Amniotic stem cell (primary cell): ENCODE data around the gene CELF5.
"Not testable (repeated sequence)": the region's sequence is repeated elsewhere in the genome, so short reads cannot be mapped to it uniquely, and the experiment has no call there.

Experiments
- DNase-seq: peaks from one replicate; lab custom pipeline; 2025; lab: John Stamatoyannopoulos, UW

Gene CELF5

GRCh38 chr19:3190470-3190770 lies 34.0 kb upstream of the CELF5 start:
- DNase-seq = no peak

DNA sequence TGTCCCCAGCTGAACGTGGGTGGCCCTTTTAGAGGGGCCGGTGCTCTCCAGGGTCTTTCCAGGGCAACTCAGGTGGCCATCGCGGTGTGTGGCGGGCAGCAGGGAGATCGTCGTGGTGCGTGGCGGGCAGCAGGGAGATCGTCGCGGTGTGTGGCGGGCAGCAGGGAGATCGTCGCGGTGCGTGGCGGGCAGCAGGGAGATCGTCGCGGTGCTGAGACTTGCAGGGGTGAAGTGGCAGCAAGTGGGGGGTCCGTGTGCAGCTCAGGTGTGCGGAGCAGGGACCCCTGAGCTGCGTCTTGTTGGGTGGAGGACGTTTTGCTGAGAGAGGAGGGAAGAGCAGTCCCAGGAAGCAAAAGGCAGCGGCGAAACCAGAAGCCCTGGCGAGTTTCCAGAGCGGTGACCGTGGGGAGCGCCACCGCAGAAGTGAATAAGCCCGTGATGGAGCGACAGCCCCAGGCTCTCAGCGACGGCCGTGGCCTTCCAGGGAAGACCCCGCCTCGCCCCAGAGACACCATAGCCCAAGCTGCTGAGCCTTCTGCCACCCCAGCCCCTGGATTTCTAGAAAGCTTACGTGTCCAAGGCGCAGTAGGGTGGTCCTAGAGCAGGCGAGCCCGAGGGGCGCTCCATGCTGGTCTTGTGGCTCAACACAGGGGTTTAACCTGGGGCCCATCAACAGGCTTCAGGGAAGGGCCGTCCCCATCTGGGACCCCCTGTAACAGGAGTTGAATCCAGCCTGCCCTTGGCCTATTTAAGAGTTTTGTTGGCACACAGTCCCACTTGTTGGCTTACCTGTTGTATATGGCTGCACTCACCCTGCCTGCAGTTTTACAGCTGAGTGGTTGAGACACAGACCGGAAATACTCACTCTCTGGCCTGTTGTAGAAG lies 33.3 kb upstream of the CELF5 start:
- DNase-seq = no peak

GRCh38 chr19:3191806-3192104 lies 32.7 kb upstream of the CELF5 start:
- DNase-seq = not testable (repeated sequence)

GRCh38 chr19:3192228-3192635 lies 32.2 kb upstream of the CELF5 start:
- no peak for DNase-seq

GRCh38 chr19:3192684-3193083 lies 31.8 kb upstream of the CELF5 start:
- no peak for DNase-seq

DNA sequence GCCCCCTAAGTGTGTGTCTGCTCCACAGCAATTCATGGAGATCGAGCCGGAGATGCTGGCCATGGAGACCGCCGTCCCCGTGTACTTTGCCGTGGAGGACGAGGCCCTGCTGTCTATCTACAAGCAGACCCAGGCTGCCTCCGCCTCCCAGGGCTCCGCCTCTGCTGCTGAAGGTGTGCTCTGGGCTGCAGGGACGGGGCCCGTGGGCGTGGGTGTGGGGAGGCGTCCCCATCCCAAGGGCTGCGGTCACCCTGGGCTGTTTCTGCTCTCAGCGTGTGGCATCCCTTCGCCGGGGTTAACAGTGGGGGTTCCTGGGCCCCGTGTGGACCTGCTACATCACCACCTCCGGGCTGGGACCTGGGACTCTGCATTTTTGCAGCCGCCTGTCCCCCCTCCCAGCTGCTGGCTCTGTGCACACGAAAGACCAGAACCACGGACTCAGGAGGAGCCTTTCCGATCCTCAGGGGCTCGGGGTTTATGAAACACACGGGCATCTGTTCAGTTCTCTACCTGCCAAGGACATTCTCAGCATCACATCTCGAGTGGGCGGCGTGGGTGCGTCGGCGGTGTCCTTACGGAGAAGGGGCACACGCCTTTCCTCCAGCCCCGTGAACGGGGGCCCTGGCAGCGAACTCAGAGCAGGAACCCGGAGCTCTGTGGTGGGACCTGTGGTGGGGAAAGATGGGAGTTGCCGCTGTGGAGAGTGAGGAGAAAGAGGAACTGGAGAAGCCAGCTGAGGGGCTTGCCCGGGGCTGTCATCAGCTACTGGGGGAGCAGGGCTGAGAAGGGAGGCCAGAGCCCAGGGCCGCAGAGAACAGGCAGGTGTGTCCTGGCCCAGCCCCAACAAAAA lies 31.0 kb upstream of the CELF5 start:
- no peak for DNase-seq

DNA sequence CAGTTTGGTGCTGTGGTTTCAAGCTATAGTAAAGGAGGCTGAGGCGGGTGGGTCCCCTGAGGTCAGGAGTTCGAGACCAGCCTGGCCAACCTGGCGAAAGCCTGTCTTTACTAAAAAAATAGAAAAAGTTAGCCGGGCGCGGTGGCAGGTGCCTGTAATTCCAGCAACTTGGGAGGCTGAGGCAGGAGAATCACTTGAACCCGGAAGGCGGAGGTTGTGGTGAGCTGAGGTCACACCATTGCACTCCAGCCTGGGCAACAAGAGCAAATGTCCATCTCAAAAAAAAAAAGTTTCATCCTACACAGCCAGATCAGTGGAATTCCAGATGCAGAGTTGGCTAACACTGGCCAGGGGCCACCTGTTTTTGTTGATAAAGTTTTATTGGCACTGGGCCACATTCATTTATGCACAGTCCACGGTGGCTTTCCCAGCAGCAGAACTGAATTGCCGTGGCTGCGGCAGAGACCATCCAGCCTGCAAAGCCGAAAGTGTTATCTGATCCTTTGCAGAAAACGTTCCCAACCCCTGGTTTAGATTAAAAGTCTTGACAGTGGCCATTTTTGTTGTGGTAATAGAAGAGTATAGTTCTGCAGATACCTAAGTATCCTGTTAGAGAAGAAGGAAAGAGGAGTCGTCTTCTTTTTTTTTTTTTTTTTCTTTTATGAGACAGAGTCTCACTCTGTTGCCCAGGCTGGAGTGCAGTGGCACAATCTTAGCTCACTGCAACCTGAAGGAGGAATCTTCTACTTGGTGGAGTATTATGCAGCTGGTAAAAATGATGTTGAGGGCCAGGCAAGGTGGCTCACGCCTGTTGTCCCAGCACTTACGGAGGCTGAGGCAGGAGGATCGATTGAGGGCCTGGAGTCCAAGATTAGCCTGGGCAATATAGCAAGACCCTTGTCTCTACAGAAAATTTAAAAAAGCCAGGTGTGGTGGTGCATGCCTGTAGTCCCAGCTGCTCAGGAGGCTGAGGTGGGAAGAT lies 30.1 kb upstream of the CELF5 start:
- no peak for DNase-seq

GRCh38 chr19:3196064-3196932 lies 28.2 kb upstream of the CELF5 start:
- DNase-seq = no peak

- DNase-seq = no peak
These were observed 27.6 kb upstream of the CELF5 start for GRCh38 chr19:3196933-3197205.

DNA sequence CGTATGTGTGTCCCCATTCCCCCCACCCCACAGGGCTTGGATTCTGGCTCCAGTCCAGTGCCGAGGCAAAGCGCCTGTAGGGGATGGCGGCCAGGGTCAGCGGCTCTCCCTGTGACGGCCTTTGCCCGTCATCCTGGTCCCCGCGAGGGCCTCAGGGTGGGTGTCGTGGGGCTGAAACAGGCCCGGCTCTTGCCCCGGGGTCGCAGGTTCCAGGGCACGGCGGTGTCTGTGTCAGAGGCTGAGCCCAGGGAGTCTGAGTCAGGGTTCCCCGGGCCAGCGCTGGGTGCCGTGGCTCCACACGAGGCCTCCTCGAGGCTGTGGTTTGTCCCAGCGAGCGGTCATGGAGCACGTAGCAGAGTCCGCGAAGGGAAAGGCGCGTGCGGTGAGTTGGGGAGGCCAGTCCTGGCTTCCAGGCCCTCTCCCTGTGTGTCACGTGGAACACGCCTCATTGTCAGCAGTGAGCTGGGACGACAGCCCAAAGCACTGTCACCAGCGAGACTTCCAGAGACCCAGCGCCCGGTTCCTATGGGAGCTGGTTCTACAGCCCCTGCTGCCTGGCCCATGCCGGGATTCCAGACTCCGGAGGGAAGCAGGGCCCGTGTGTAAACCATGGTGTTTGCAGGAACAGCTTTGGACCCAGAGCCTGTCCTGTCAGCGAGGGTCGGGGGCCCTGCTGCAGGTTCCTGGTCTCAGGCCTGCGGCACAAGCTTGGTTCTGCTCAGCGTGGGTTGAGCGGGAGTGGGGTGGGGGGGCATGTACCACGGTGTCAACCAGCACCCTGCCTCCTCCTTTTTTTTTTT lies 25.4 kb upstream of the CELF5 start:
- DNase-seq = no peak

GRCh38 chr19:3201072-3201700 lies 23.3 kb upstream of the CELF5 start:
- DNase-seq = no peak

- DNase-seq = no peak
These were observed 22.6 kb upstream of the CELF5 start for GRCh38 chr19:3201911-3202310.

- no peak for DNase-seq
These were observed 22.1 kb upstream of the CELF5 start for GRCh38 chr19:3202346-3202745.

DNA sequence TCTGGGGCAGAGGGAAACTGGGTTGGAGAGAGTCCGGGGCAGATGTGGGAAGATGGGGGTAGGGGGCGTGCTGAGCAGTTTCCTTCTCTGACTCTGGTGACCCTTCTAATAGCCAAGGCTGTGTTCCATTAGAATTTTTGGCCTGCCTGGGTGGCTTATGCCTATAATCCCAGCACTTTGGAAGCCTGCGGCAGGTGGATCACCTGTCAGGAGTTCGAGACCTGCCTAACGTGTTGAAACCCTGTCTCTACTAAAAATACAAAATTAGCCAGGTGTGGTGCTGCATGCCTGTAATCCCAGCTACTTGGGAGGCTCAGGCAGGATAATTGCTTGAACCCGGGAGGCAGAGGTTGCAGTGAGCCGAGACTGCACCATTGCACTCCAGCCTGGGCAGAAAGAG lies 21.6 kb upstream of the CELF5 start:
- DNase-seq = not testable (repeated sequence)

- DNase-seq = no peak
These were observed 20.4 kb upstream of the CELF5 start for GRCh38 chr19:3203805-3204645.

GRCh38 chr19:3204646-3205275 lies 19.7 kb upstream of the CELF5 start:
- no peak for DNase-seq

DNA sequence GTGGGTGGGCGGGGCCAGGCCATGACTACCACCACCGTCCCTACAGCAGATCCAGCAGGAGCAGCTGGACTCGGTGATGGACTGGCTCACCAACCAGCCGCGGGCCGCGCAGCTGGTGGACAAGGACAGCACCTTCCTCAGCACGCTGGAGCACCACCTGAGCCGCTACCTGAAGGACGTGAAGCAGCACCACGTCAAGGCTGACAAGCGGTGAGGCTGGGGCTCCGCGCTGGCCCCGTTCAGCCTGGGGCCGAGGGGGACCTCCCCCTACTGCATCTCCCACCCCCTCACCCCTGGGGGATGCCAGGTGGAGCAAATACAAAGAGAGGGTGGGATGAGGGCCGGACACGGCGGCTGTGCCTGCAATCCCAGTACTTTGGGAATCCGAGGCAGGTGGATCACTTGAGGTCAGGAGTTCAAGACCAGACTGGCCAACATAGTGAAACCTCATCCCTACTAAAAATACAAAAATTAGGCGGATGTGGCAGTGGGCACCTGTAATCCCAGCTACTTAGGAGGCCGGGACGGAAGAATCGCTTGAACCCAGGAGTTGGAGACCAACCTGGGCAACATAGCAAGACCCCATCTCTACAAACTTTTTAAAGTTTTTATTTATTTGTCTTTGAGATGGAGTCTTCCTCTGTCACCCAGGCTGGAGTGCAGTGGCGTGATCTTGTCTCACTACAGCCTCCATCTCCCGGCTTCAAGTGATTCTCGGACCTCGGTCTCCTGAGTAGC lies 18.1 kb upstream of the CELF5 start:
- DNase-seq = no peak
